Measurements from ENCODE around the gene MET. TPM values are rescaled to one million over a fixed set of nuclear protein-coding genes. Genes with fewer than 3 reads are reported as not detected.
A peak's percentile ranks its signal among the peaks of the same experiment; 100 is the strongest.

The MET gene
- total and polyA plus RNA-seq, 2 of the 13 experiments (the other 11 are each of a cell fraction or from before 2014, with no cell fraction given), result 21.8 to 31.5 TPM

GRCh38 chr7:116630932-116631671, 40.9 kb upstream of the MET start (continued):
- TF ChIP-seq ARID4A (CRISPR knock-in tag; IDR thresholded peaks at IDR 0.05; ENCODE audit: borderline replicate concordance), result peak; percentile 25; the same call in 1 of the 2 replicates
- TF ChIP-seq FOXA3 (CRISPR knock-in tag; IDR thresholded peaks at IDR 0.05), result peak; percentile 38; the same call in 1 of the 2 replicates
- peak; percentile 60; the same call in 1 of the 2 replicates for TF ChIP-seq HOXA3 (CRISPR knock-in tag; IDR thresholded peaks at IDR 0.05)
- TF ChIP-seq KDM2A (CRISPR knock-in tag; IDR thresholded peaks at IDR 0.05; ENCODE audit: borderline replicate concordance, low read depth), result peak; percentile 36; the same call in 1 of the 2 replicates
- no peak for TF ChIP-seq KDM5A (IDR thresholded peaks at IDR 0.05; ENCODE audit: borderline replicate concordance, low read length)
- TF ChIP-seq HMG20A (CRISPR knock-in tag; IDR thresholded peaks at IDR 0.05; ENCODE audit: borderline replicate concordance), result no peak
- TF ChIP-seq CBX5 (CRISPR knock-in tag; IDR thresholded peaks at IDR 0.05; ENCODE audit: borderline replicate concordance), result peak; percentile 34; the same call in 1 of the 2 replicates
- TF ChIP-seq THAP11 (CRISPR knock-in tag; IDR thresholded peaks at IDR 0.05), result 0 out of 2 replicates have a peak, but pooled peaks have one; percentile 33
- TF ChIP-seq MIER3 (CRISPR knock-in tag; IDR thresholded peaks at IDR 0.05; ENCODE audit: borderline replicate concordance), result 0 out of 2 replicates have a peak, but pooled peaks have one; percentile 12
- TF ChIP-seq ARID5B (CRISPR knock-in tag; IDR thresholded peaks at IDR 0.05), result peak; percentile 33
- no peak for TF ChIP-seq GATAD1 (CRISPR knock-in tag; IDR thresholded peaks at IDR 0.05)
- 0 out of 2 replicates have a peak, but pooled peaks have one; percentile 53 for TF ChIP-seq SIN3A (IDR thresholded peaks at IDR 0.05; ENCODE audit: borderline replicate concordance, low read depth, low read length)
- TF ChIP-seq POGZ (CRISPR knock-in tag; IDR thresholded peaks at IDR 0.05), result peak; percentile 31; the same call in 1 of the 2 replicates
- TF ChIP-seq ZNF605 (CRISPR knock-in tag; IDR thresholded peaks at IDR 0.05), result 0 out of 2 replicates have a peak, but pooled peaks have one; percentile 28
- no peak for TF ChIP-seq ZNF10 (CRISPR knock-in tag; IDR thresholded peaks at IDR 0.05; ENCODE audit: borderline replicate concordance, low read depth)
- TF ChIP-seq ZKSCAN8 (CRISPR knock-in tag; IDR thresholded peaks at IDR 0.05; ENCODE audit: borderline replicate concordance), result no peak
- no peak for TF ChIP-seq EZH2 (conservative IDR thresholded peaks at IDR 0.05; ENCODE audit: low read depth, low read length)
- TF ChIP-seq IKZF1 (IDR thresholded peaks at IDR 0.05), result no peak
- 0 out of 2 replicates have a peak, but pooled peaks have one; percentile 69 for TF ChIP-seq TGIF2 (CRISPR knock-in tag; IDR thresholded peaks at IDR 0.05)
- TF ChIP-seq ZNF292 (CRISPR knock-in tag; IDR thresholded peaks at IDR 0.05; ENCODE audit: borderline replicate concordance, low read depth), result 0 out of 2 replicates have a peak, but pooled peaks have one; percentile 55
- no peak for TF ChIP-seq ZMAT5 (CRISPR knock-in tag; IDR thresholded peaks at IDR 0.05; ENCODE audit: borderline replicate concordance, low read depth)
- 0 out of 2 replicates have a peak, but pooled peaks have one; percentile 22 for TF ChIP-seq MIER2 (CRISPR knock-in tag; IDR thresholded peaks at IDR 0.05)

Measured in HepG2 (cell line).